Measurements from ENCODE around the gene FOXA2. TPM values are rescaled to one million over a fixed set of nuclear protein-coding genes. Genes with fewer than 3 reads are reported as not detected.

FOXA2 gene
- total RNA-seq (not detected), polyA plus RNA-seq (not detected)
- long read RNA-seq, donor 1, partial matches to known transcripts: 0 of 1 reads
- long read RNA-seq, donor 1, other reads (novel, unspliced or antisense): 0 of 1 reads
- long read RNA-seq, donor 2: 0 reads
- long read RNA-seq, donor 3: 0 reads
- long read RNA-seq, donor 4: 0 reads
- long read RNA-seq, donor 5: 0 reads
- long read RNA-seq, donor 6: 0 reads
- long read RNA-seq, donor 7: 0 reads
- long read RNA-seq, donor 8, partial matches to known transcripts: 0 of 1 reads
- long read RNA-seq, donor 8, other reads (novel, unspliced or antisense): 0 of 1 reads
- long read RNA-seq, donor 9: 0 reads
- long read RNA-seq, donor 10: 0 reads

DNA sequence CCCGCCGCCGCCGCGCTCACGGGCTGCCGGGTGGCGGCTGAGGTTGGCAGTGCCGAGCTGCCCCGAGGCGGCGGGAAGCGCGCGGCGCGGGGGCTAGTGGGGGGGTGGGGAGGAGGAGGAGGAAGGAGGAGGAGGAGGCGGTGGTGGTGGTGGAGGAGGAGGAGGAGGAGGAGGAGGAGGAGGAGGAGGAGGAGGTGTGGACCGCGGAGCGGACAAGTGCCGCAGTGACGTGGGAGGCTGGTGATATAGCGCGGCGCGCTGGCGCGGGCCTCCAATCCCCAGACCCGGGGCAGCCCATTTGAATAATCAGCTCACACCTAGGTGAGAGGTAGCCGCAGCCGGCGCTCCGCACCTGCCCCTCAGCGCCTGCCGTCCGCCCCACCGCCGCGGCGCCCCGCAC lies at the start of gene FOXA2:
Gene FOXA2 (minus strand): TSS at position 51 of the 400 bp plus-strand sequence. CDS start 294 bp downstream, outside the sequence.
- 0 to 5% (median 3%) methylated on average over 4 to 41 of the region's 42 CpGs for WGBS, 4 donors
- no peaks in the 10 kb centered on the region for H3K36me3 ChIP-seq (replicated peaks in 1 of 2)
- H3K4me3 ChIP-seq: no peak within 1 kb of the TSS
- H3K4me1 ChIP-seq (replicated peaks in 1 of 2): no peaks in the 10 kb centered on the region
- TF ChIP-seq POLR2A (IDR thresholded peaks at IDR 0.05) (no peak), CTCF (IDR thresholded peaks at IDR 0.05) (no peak)
- no peak for DNase-seq
- no peaks in the 10 kb centered on the region for H3K9me3 ChIP-seq (replicated peaks in 1 of 3)
- H3K27me3 ChIP-seq: peaks cover 91% of the 10 kb centered on the region
- H3K27ac ChIP-seq: no peak within 1 kb of the TSS
- intact Hi-C loops (cut with DNase I): no loop called here

DNA sequence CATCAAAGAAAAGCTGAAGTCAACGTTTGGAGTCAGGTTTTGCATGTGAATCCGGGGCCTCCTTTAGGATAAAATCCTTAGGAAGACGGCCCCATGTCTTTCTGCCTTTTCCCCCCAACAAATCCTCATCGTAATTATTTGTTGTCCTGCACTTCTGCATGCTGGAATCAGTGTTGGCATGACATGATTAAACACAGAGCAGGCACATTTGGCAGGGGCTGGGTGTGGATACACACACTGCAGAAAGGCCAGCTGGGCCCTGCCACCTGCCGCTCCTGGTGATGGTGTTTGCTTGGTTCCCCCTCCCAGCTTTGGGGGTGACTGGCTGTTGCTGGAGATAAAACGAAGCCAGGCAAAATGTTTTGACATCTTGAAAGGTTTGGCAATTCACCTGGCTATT lies 46.3 kb upstream of the FOXA2 start:
- H3K36me3 ChIP-seq (replicated peaks in 1 of 2): no peaks in the 10 kb centered on the region
- 35 to 57% (median 52%) methylated on average over 6 of the region's 6 CpGs for WGBS, 4 donors
- no peaks in the 10 kb centered on the region for H3K9me3 ChIP-seq (replicated peaks in 1 of 3)
- TF ChIP-seq POLR2A (IDR thresholded peaks at IDR 0.05) (no peak), CTCF (IDR thresholded peaks at IDR 0.05) (no peak)
- H3K27ac ChIP-seq: no peak overlapping the region
- H3K27me3 ChIP-seq: peaks cover 7% of the 10 kb centered on the region
- H3K4me3 ChIP-seq: no peak overlapping the region
- intact Hi-C loops (cut with DNase I): no loop called here
- H3K4me1 ChIP-seq (replicated peaks in 1 of 2): no peaks in the 10 kb centered on the region
- DNase-seq: no peak

DNA sequence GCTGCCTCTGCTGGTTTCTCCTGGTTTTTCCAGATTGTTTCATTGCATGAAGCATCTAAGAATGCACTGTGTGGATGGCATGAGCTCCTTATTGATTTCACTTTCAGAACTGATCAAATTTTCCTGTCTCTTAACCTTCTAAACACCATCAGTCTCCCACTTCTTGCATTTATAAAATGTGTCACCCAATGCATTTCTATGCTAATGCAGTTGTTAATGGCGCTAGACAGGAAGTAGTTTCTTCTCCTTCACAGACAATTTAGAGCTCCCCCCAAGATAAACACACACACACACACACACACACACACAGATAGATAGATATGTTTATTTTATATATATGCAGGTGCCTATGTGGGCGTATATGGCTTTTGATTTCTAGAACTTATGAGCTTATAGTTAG lies 45.6 kb upstream of the FOXA2 start:
- Histone ChIP-seq H3K4me3 (no peak overlapping the region), H3K4me1 (replicated peaks in 1 of 2) (no peaks in the 10 kb centered on the region), H3K9me3 (replicated peaks in 1 of 3) (no peaks in the 10 kb centered on the region), H3K36me3 (replicated peaks in 1 of 2) (no peaks in the 10 kb centered on the region), H3K27me3 (peaks cover 7% of the 10 kb centered on the region), H3K27ac (no peak overlapping the region)
- 64 to 74% (median 70%) methylated on average over 2 of the region's 2 CpGs for whole genome bisulfite sequencing, 4 donors
- intact Hi-C loops (cut with DNase I): no loop called here
- no peak for TF ChIP-seq POLR2A (IDR thresholded peaks at IDR 0.05)
- TF ChIP-seq CTCF (IDR thresholded peaks at IDR 0.05): no peak
- DNase-seq: no peak

DNA sequence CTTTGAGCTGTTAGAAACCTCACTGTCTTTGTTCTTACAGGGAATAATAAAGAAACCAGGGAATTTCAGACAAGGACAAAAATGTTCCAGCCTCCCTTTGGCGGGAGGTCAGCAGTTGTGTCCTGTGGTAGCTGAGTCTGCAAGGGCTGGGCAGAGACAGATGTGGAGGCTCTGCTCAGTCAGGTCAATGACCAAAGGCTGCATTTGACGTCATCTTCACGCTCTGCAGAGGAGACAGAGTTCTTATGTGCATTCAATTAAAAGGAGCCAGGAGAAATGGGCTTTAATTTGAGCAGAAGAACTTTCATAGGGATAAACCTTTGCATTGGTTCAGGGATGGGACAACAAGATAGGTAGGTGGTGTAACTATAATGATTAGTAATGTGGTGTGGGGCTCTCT lies 45.1 kb upstream of the FOXA2 start:
- 33 to 64% (median 43%) methylated on average over 3 of the region's 3 CpGs for WGBS, 4 donors
- no peak for TF ChIP-seq POLR2A (IDR thresholded peaks at IDR 0.05)
- DNase-seq: peak in 1 of 7 donors; percentile 2

DNA sequence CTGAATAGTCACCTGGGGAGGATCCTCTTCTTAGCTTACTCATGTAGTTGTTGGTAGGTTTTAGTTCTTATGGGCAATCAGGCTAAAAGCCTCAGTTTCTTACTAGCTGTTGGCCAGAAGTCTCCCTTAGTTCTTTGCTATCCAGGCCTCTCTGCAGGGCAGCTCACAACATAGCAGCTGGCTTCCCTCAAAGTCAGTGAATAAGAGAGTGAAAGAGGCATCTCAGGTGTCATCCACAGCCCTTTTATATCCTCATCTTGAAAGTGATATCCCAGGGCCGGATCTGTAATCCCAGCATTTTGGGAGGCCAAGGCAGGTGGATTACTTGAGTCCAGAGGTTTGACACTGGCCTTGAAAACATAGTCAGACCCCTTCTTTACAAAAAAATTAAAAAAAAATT lies 42.1 kb upstream of the FOXA2 start:
- H3K4me3 ChIP-seq: no peak overlapping the region
- H3K36me3 ChIP-seq (replicated peaks in 1 of 2): no peaks in the 10 kb centered on the region
- WGBS, 4 donors: 57 to 90% (median 70%) methylated on average over 1 of the region's 1 CpG
- no peaks in the 10 kb centered on the region for H3K9me3 ChIP-seq (replicated peaks in 1 of 3)
- H3K27me3 ChIP-seq: no peaks in the 10 kb centered on the region
- H3K27ac ChIP-seq: no peak overlapping the region
- no peak for TF ChIP-seq POLR2A (IDR thresholded peaks at IDR 0.05)
- H3K4me1 ChIP-seq (replicated peaks in 1 of 2): no peaks in the 10 kb centered on the region
- DNase-seq: no peak
- intact Hi-C loops (cut with DNase I): no loop called here

More for the DNA sequence above, 45.1 kb upstream of the FOXA2 start:
- H3K9me3 ChIP-seq (replicated peaks in 1 of 3): no peaks in the 10 kb centered on the region
- intact Hi-C loops (cut with DNase I): no loop called here
- H3K36me3 ChIP-seq (replicated peaks in 1 of 2): no peaks in the 10 kb centered on the region
- no peaks in the 10 kb centered on the region for H3K4me1 ChIP-seq (replicated peaks in 1 of 2)
- H3K4me3 ChIP-seq: no peak overlapping the region
- no peak overlapping the region for H3K27ac ChIP-seq
- H3K27me3 ChIP-seq: peaks cover 7% of the 10 kb centered on the region
